K562 (cell line): ENCODE results near the gene MT4. TPM values are rescaled to one million over a fixed set of nuclear protein-coding genes. Genes with fewer than 3 reads are reported as not detected.

ENCODE experiments used
- ATAC-seq: fragments of 200-7000 bp; cut with Tn5 transposase; 3 replicates; pipeline ENCODE4 v1.9.1; 2020; ENCODE audit warnings: moderate library complexity
- BruUV-seq: library from RNA; stranded (reverse); fragments of 400-500 nt; replicated peaks from 2 replicates; lab custom pipeline; 2021; lab: Mats Ljungman, UMichigan
- CTCF ChIA-PET: fragments of 300-600 bp; formaldehyde crosslinking; extraction: SDS; loops from one replicate; lab custom pipeline; 2021; ENCODE audit warnings: low intra/inter-chr PET ratio; lab: Yijun Ruan, JAX
- POLR2A ChIA-PET: fragments of 300-600, 350-650 bp; sonication (Branson Sonifier 250); formaldehyde crosslinking; extraction: SDS; loops from one replicate; lab custom pipeline; 2021; ENCODE audit warnings: antibody characterized with exemption, inconsistent platforms; lab: Yijun Ruan, JAX
- DNase-seq, 4 experiments: peaks; one replicate each; pipeline versions ENCODE4 v3.0.0 to v3.0.0-alpha.2; 2011 to 2018; ENCODE audit warnings: low spot score in 3 of 4, mixed read lengths in 3 of 4; ENCODE audit errors: extremely low read depth in 1 of 4
- FAIRE-seq: peaks from 2 replicates; lab custom pipeline; 2011; peaks lifted over from hg19 to GRCh38; lab: Jason Lieb, UNC
- H2AFZ ChIP-seq: 2 replicates; pipeline ENCODE4 v1.6.0; 2011; ENCODE audit warnings: low read depth, low read length, control low read depth, inconsistent platforms
- H3K27ac ChIP-seq: fragments of 200-600 bp; 3 replicates; pipeline ENCODE4 v1.8.0; 2011; ENCODE audit warnings: low read depth, mild to moderate bottlenecking, control low read depth, inconsistent platforms, low read length, moderate library complexity, mixed read lengths; ENCODE audit errors: extremely low read depth
- H3K27me3 ChIP-seq, 2 experiments: fragments of 300-600 bp in 1 of 2; 2 replicates in 1 of 2; 3 replicates in 1 of 2; pipeline versions ENCODE4 v1.6.0 to v1.8.0; 2011; ENCODE audit warnings: inconsistent platforms in 2 of 2, low read length in 2 of 2, mild to moderate bottlenecking in 1 of 2, mixed read lengths in 1 of 2, moderate library complexity in 1 of 2; ENCODE audit not compliant: control insufficient read depth in 2 of 2, insufficient read depth in 2 of 2
- H3K36me3 ChIP-seq: fragments of 300-600 bp; 3 replicates; pipeline ENCODE4 v1.8.0; 2011; ENCODE audit warnings: mild to moderate bottlenecking, low read length, inconsistent platforms; ENCODE audit not compliant: control insufficient read depth, insufficient read depth
- H3K4me1 ChIP-seq, 2 experiments: fragments of 200-600 bp in 1 of 2; replicated peaks in 1 of 2; 2 replicates in 1 of 2; 3 replicates in 1 of 2; pipeline versions ENCODE4 v1.5.1 to v1.8.0; 2011; ENCODE audit warnings: inconsistent platforms in 2 of 2, low read length in 2 of 2, mild to moderate bottlenecking in 1 of 2, mixed read lengths in 1 of 2, moderate library complexity in 1 of 2; ENCODE audit not compliant: control insufficient read depth in 2 of 2, insufficient read depth in 2 of 2
- H3K4me2 ChIP-seq: 2 replicates; pipeline ENCODE4 v1.6.1; 2011; ENCODE audit warnings: low read length, control low read depth, inconsistent platforms, mixed read lengths; ENCODE audit not compliant: insufficient read depth
- H3K4me3 ChIP-seq: fragments of 200-600 bp; sonication (generic), shearing (Covaris generic); 2 replicates; pipeline ENCODE4 v1.5.1; 2016; ENCODE audit warnings: control low read depth, inconsistent platforms
- H3K79me2 ChIP-seq: fragments of 200-600 bp; 3 replicates; pipeline ENCODE4 v1.8.0; 2011; ENCODE audit warnings: low read length, inconsistent platforms; ENCODE audit not compliant: control insufficient read depth, insufficient read depth
- H3K9ac ChIP-seq, 2 experiments: 2 replicates each; pipeline versions ENCODE4 v1.6.0 to v1.6.1; 2011; ENCODE audit warnings: low read depth in 2 of 2, low read length in 2 of 2, control low read depth in 1 of 2, inconsistent platforms in 1 of 2, mild to moderate bottlenecking in 1 of 2, mixed read lengths in 1 of 2; ENCODE audit not compliant: insufficient read depth in 1 of 2
- H3K9me1 ChIP-seq: one replicate; pipeline ENCODE4 v1.6.0; 2011; ENCODE audit warnings: inconsistent platforms, mild to moderate bottlenecking, low read length, moderate library complexity; ENCODE audit not compliant: control insufficient read depth, insufficient read depth
- H3K9me3 ChIP-seq: replicated peaks from 2 replicates; pipeline ENCODE4 v1.5.1; 2011; ENCODE audit warnings: low read depth, low read length, inconsistent platforms; ENCODE audit not compliant: control insufficient read depth, insufficient read depth
- H4K20me1 ChIP-seq: replicated peaks from 2 replicates; pipeline ENCODE4 v1.6.1; 2011; ENCODE audit warnings: low read length, inconsistent platforms, mixed read lengths; ENCODE audit not compliant: control insufficient read depth, insufficient read depth
- ARID2 ChIP-seq: fragments of 450-650 bp; IDR thresholded peaks from 2 replicates; pipeline ENCODE4 v1.6.1; 2017; ENCODE audit warnings: antibody characterized with exemption, mild to moderate bottlenecking
- CHD1 ChIP-seq: fragments of 200-600 bp; sonication (generic); IDR thresholded peaks from one replicate; pipeline ENCODE4 v1.6.1; 2012; ENCODE audit warnings: mild to moderate bottlenecking, moderate library complexity, low read length, inconsistent platforms
- FOXM1 ChIP-seq, 2 experiments: fragments of 450-650 bp in 1 of 2; sonication (generic) in 1 of 2; formaldehyde crosslinking in 1 of 2; IDR thresholded peaks; 2 replicates each; pipeline versions ENCODE4 v1.6.1 to v1.9.0; 2017 to 2022; ENCODE audit warnings: low read depth in 2 of 2, mild to moderate bottlenecking in 2 of 2, missing genetic modification reagents in 1 of 2, moderate library complexity in 1 of 2
- NFIC ChIP-seq: fragments of 450-650 bp; IDR thresholded peaks from 2 replicates; pipeline ENCODE4 v1.6.1; 2017; ENCODE audit warnings: mild to moderate bottlenecking, inconsistent platforms
- PHB2 ChIP-seq: fragments of 450-650 bp; IDR thresholded peaks from 2 replicates; pipeline ENCODE4 v1.6.1; 2017; ENCODE audit warnings: low read depth
- RHOXF2B ChIP-seq: fragments of 250-450 bp; sonication (Bioruptor Pico); conservative IDR thresholded peaks from 2 replicates; pipeline ENCODE4 v1.5.1; 2021
- SIN3A ChIP-seq, 2 experiments: fragments of 150-350 bp in 1 of 2; IDR thresholded peaks; 2 replicates each; pipeline ENCODE4 v1.6.1; 2011 to 2016; ENCODE audit warnings: borderline replicate concordance in 2 of 2, low read depth in 2 of 2, low read length in 2 of 2, mild to moderate bottlenecking in 2 of 2, moderate library complexity in 2 of 2; ENCODE audit not compliant: control insufficient read depth in 1 of 2
- SMARCB1 ChIP-seq: IDR thresholded peaks from 2 replicates; pipeline ENCODE4 v1.6.1; 2011; ENCODE audit warnings: improper control_type of control experiment, low read depth; ENCODE audit not compliant: insufficient read length
- TARDBP ChIP-seq: fragments of 450-650 bp; IDR thresholded peaks from 2 replicates; pipeline ENCODE4 v1.6.1; 2016
- WGBS: fragments of 100-300 bp; shearing (Covaris generic); methylation state at CpG from one replicate; pipeline ENCODE4 v1.1.6; 2016; ENCODE audit warnings: low coverage, mixed read lengths; ENCODE audit not compliant: insufficient coverage; ENCODE audit errors: missing lambda C conversion rate; 5-methylcytosine and 5-hydroxymethylcytosine counted together
- in situ Hi-C: fragments of 300-500 bp; cut with MboI; formaldehyde crosslinking; loops from 4 replicates; pipeline ENCODE4 v1.15.0; 2018; ENCODE audit warnings: inconsistent platforms, mixed read lengths
- intact Hi-C: fragments of 100-400 bp; cut with micrococcal nuclease; formaldehyde crosslinking; loops from 2 replicates; pipeline ENCODE4 v1.14.2; 2022
- polyA plus RNA-seq, 8 experiments: library from polyadenylated mRNA; depleted of rRNA in 4 of 8; stranded (reverse) in 5 of 8; unstranded in 3 of 8; fragments of >200 nt; fragmentation: Nextera tagmentation in 2 of 8; fragmentation: Illumina TruSeq in 1 of 8; extraction: Ambion mirVana in 2 of 8; extraction: Trizol in 1 of 8; gene quantifications; 2 replicates each; pipeline versions ENCODE4 v1.2.1 to v1.2.3, GENCODE V29; 2011 to 2014; ENCODE audit warnings: inconsistent platforms in 1 of 8, missing spikeins in 1 of 8
- total RNA-seq, 7 experiments: library from RNA; depleted of rRNA in 6 of 7; stranded (reverse); fragments of >200 nt in 6 of 7; fragmentation: Illumina TruSeq in 2 of 7; extraction: Trizol in 2 of 7; gene quantifications; 2 replicates each; pipeline versions ENCODE4 v1.2.1 to v1.2.3, GENCODE V29; 2011 to 2021; ENCODE audit warnings: low replicate concordance in 1 of 7
- TF ChIP-seq, protein P1 (sequence below): sonication (generic); formaldehyde crosslinking; IDR thresholded peaks from 2 replicates; pipeline ENCODE4 v1.8.0; 2022; ENCODE audit warnings: missing genetic modification reagents, mild to moderate bottlenecking, moderate library complexity, borderline replicate concordance
- TF ChIP-seq, protein P2 (sequence below), 2 experiments: fragments of 450-650 bp in 1 of 2; sonication (generic) in 1 of 2; formaldehyde crosslinking in 1 of 2; IDR thresholded peaks; 2 replicates each; pipeline versions ENCODE4 v1.7.1 to v1.9.0; 2016 to 2022; ENCODE audit warnings: inconsistent platforms in 1 of 2, mild to moderate bottlenecking in 1 of 2, missing genetic modification reagents in 1 of 2

MT4 gene
- total and polyA plus RNA-seq, 9 of the 15 experiments (the other 6 are each of a cell fraction or from before 2014, with no cell fraction given) = not detected

DNA sequence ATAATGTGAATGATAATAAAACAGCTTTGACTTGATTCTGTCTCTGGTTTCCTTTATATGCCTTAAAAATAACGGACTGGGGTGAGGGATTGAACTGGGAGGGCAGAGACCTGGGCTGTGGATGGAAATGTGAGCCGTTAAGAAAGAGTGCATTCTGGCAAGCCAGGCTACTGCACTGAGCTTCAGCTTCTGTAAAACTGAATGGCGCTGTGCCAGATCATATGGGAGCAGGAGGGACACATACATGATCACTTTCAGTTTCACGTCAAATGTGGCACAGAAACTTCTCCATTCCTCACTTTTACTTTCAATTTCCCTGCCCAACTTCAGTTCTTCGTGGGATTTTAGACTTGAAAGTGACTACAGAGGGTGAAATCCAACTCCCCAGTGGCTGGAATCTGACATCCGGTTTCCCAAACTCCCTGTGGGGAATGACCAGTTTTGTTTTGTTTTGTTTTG is 44.6 kb downstream of the MT4 start:
- BruUV-seq = no TSS peak
- Histone ChIP-seq H3K79me2 (no peaks in the 10 kb centered on the region), H3K27ac (peak overlapping the region; percentile 27; the same call in 1 of the 3 replicates), H3K36me3 (no peaks in the 10 kb centered on the region), H3K9me1 (no peaks in the 10 kb centered on the region), H4K20me1 (no peaks in the 10 kb centered on the region), H2AFZ (peak overlapping the region; percentile 97), H3K9ac (peak overlapping the region; percentile 32 to 37; a peak in 3 of 4 replicates), H3K4me2 (peak overlapping the region; percentile 78), H3K27me3 (no peaks in the 10 kb centered on the region), H3K4me1 (peaks cover 27 to 29% of the 10 kb centered on the region in 2 experiments), H3K9me3 (no peaks in the 10 kb centered on the region), H3K4me3 (peak overlapping the region; percentile 47)
- CTCF ChIA-PET = no interaction called here
- POLR2A ChIA-PET = interaction anchor here (0.6 to 0.8 kb wide), 3 partner anchors 14 to 28 kb away, joined by 3 read pairs; no protein-coding TSS in a partner anchor
- 2% methylated on average over 6 of the region's 6 CpGs for WGBS
- ATAC-seq (peak; percentile 31), FAIRE-seq (peak; percentile 63), DNase-seq (peak in 2 of 4 experiments; percentile 51 to 66)
- in situ Hi-C loops = no loop called here
- intact Hi-C loops = no loop called here
- TF ChIP-seq NFIC = peak; percentile 92
- TF ChIP-seq RHOXF2B (CRISPR knock-in tag) = no peak
- 0 out of 4 replicates have a peak, but pooled peaks of 1 of the 2 experiments have one; percentile 19 for TF ChIP-seq SIN3A (IDR thresholded peaks at IDR 0.05; ENCODE audit: borderline replicate concordance in 2 of 2, control insufficient read depth in 1 of 2, low read depth in 2 of 2, low read length in 2 of 2)
- TF ChIP-seq, protein P1, sequence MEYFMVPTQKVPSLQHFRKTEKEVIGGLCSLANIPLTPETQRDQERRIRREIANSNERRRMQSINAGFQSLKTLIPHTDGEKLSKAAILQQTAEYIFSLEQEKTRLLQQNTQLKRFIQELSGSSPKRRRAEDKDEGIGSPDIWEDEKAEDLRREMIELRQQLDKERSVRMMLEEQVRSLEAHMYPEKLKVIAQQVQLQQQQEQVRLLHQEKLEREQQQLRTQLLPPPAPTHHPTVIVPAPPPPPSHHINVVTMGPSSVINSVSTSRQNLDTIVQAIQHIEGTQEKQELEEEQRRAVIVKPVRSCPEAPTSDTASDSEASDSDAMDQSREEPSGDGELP (CRISPR knock-in tag) = peak; percentile 44; the same call in 1 of the 2 replicates
- TF ChIP-seq SMARCB1 = no peak
- no peak for TF ChIP-seq PHB2
- TF ChIP-seq ARID2 = no peak
- TF ChIP-seq FOXM1 (IDR thresholded peaks at IDR 0.05; ENCODE audit: low read depth) = no peak
- no peak for TF ChIP-seq FOXM1 (CRISPR knock-in tag; IDR thresholded peaks at IDR 0.05; ENCODE audit: low read depth)
- TF ChIP-seq CHD1 = peak; percentile 7
- no peak for TF ChIP-seq TARDBP
- TF ChIP-seq, protein P2, sequence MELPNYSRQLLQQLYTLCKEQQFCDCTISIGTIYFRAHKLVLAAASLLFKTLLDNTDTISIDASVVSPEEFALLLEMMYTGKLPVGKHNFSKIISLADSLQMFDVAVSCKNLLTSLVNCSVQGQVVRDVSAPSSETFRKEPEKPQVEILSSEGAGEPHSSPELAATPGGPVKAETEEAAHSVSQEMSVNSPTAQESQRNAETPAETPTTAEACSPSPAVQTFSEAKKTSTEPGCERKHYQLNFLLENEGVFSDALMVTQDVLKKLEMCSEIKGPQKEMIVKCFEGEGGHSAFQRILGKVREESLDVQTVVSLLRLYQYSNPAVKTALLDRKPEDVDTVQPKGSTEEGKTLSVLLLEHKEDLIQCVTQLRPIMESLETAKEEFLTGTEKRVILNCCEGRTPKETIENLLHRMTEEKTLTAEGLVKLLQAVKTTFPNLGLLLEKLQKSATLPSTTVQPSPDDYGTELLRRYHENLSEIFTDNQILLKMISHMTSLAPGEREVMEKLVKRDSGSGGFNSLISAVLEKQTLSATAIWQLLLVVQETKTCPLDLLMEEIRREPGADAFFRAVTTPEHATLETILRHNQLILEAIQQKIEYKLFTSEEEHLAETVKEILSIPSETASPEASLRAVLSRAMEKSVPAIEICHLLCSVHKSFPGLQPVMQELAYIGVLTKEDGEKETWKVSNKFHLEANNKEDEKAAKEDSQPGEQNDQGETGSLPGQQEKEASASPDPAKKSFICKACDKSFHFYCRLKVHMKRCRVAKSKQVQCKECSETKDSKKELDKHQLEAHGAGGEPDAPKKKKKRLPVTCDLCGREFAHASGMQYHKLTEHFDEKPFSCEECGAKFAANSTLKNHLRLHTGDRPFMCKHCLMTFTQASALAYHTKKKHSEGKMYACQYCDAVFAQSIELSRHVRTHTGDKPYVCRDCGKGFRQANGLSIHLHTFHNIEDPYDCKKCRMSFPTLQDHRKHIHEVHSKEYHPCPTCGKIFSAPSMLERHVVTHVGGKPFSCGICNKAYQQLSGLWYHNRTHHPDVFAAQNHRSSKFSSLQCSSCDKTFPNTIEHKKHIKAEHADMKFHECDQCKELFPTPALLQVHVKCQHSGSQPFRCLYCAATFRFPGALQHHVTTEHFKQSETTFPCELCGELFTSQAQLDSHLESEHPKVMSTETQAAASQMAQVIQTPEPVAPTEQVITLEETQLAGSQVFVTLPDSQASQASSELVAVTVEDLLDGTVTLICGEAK (IDR thresholded peaks at IDR 0.05) = peak; percentile 7; the same call in 1 of the 2 replicates
- TF ChIP-seq, protein P2 (CRISPR knock-in tag; IDR thresholded peaks at IDR 0.05) = no peak
